Body of pancreas (tissue), 4 donors: ENCODE measurements around the gene DZIP1.

Experiments
- POLR2A ChIP-seq, 3 donors: fragments of 450-650 bp; IDR thresholded peaks; one replicate each; pipeline ENCODE4 v1.6.1; 2016; ENCODE audit warnings: antibody characterized with exemption in 3 of 3, mild to moderate bottlenecking in 2 of 3
- TF ChIP-seq, protein P1 (sequence below), 7 experiments: fragments of 450-650 bp in 4 of 7; fragments of 200-600 bp in 3 of 7; sonication (generic) in 3 of 7; IDR thresholded peaks; one replicate each; pipeline ENCODE4 v1.5.1; 2016 to 2019; ENCODE audit warnings: antibody characterized with exemption in 7 of 7

DNA sequence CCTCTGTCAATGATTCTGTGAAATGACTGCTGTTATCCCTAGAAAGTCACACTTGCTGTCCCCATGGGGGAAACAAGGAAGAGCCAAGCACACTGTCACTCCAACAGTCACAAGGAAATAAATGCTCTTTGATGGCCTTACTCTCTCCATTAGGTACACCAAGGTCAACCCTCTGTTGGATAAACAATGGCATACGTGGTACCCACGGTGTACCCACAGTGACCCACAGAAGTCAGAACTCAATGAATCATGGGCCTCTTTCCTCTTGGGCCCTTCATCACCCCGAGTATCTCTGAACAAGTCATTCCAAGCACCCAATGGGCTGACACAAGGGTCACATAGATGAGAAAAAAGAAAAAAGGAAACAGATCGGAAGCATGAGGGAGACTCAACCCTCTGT lies 15.4 kb downstream of the DZIP1 start:
- TF ChIP-seq, protein P1, sequence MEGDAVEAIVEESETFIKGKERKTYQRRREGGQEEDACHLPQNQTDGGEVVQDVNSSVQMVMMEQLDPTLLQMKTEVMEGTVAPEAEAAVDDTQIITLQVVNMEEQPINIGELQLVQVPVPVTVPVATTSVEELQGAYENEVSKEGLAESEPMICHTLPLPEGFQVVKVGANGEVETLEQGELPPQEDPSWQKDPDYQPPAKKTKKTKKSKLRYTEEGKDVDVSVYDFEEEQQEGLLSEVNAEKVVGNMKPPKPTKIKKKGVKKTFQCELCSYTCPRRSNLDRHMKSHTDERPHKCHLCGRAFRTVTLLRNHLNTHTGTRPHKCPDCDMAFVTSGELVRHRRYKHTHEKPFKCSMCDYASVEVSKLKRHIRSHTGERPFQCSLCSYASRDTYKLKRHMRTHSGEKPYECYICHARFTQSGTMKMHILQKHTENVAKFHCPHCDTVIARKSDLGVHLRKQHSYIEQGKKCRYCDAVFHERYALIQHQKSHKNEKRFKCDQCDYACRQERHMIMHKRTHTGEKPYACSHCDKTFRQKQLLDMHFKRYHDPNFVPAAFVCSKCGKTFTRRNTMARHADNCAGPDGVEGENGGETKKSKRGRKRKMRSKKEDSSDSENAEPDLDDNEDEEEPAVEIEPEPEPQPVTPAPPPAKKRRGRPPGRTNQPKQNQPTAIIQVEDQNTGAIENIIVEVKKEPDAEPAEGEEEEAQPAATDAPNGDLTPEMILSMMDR (IDR thresholded peaks at IDR 0.05), result no peak
- TF ChIP-seq POLR2A (IDR thresholded peaks at IDR 0.05), result no peak
